ENCODE data around the gene CLCN5. TPM values are rescaled to one million over a fixed set of nuclear protein-coding genes. Genes with fewer than 3 reads are reported as not detected.
A peak's percentile ranks its signal among the peaks of the same experiment; 100 is the strongest.

Gene CLCN5
- total and polyA plus RNA-seq, 2 of the 13 experiments (the other 11 are each of a cell fraction or from before 2014, with no cell fraction given), result 7.8 to 27.3 TPM

DNA sequence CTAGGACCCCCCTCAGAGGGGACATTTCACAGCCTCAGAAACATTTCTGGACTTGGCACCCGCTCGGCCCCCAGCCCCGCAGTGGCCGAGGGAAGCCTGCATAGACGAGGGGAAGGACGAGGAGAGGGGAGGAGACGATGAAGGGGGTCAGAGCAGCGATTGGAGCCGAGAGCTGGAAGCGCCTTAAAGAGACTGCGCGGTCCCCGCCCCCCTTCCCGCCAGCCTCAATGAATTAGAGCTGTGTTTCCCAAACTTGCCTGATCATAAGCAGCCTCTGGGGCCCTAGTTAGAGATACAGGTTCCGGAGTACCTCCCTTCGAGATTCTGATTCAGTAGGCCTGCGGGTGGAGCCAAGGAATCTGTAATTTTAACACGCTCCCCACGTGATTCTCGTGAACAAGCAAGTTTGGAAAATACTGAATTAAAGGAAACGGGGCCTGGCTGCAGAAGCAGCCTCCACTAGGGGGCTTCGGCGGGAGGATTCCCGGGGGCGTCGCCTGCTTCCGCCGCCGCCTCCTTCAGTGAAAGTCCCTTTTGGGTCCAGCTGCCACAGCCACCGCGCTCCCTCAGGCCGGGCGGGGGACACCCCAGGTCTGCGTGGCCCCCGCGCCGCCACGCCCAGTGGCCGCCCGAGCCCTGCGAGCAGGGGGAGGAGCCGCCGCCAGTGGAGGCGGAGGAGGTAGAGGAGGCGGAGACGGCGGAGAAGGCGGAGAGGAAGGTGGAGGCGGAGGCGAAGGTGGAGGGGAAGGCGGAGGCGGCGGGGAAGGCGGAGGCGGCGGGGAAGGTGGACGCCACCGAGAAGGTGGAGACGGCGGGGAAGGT, 43.4 kb upstream of the CLCN5 start, which contains the start of gene USP27X (continued):
- TF ChIP-seq ZNF740 (CRISPR knock-in tag; IDR thresholded peaks at IDR 0.05), result no peak
- no peak for TF ChIP-seq ZNF569 (CRISPR knock-in tag; IDR thresholded peaks at IDR 0.05; ENCODE audit: borderline replicate concordance)
- no peak; the same call in 1 of the 2 replicates for TF ChIP-seq ZNF430 (CRISPR knock-in tag; IDR thresholded peaks at IDR 0.05)
- no peak for TF ChIP-seq GPBP1L1 (CRISPR knock-in tag; IDR thresholded peaks at IDR 0.05)
- TF ChIP-seq, protein P1, sequence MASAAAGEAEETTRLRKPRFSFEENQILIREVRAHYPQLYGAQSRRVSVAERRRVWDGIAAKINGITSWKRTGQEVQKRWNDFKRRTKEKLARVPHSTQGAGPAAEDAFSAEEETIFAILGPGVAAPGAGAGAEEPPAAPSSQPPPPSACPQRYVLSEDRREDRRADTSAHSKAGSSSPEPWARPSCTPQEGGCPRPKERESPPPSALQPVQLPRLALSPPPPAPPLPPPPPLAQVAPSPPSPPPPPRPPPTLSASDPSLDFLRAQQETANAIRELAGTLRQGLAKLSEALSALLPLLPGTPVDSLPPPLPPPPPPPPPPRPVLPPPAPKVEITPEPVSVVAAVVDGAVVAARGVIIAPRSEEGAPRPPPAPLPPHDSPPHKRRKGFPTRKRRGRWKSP (CRISPR knock-in tag; IDR thresholded peaks at IDR 0.05), result no peak
- no peak for TF ChIP-seq FOXJ3 (CRISPR knock-in tag; IDR thresholded peaks at IDR 0.05; ENCODE audit: borderline replicate concordance)
- TF ChIP-seq, protein P2, sequence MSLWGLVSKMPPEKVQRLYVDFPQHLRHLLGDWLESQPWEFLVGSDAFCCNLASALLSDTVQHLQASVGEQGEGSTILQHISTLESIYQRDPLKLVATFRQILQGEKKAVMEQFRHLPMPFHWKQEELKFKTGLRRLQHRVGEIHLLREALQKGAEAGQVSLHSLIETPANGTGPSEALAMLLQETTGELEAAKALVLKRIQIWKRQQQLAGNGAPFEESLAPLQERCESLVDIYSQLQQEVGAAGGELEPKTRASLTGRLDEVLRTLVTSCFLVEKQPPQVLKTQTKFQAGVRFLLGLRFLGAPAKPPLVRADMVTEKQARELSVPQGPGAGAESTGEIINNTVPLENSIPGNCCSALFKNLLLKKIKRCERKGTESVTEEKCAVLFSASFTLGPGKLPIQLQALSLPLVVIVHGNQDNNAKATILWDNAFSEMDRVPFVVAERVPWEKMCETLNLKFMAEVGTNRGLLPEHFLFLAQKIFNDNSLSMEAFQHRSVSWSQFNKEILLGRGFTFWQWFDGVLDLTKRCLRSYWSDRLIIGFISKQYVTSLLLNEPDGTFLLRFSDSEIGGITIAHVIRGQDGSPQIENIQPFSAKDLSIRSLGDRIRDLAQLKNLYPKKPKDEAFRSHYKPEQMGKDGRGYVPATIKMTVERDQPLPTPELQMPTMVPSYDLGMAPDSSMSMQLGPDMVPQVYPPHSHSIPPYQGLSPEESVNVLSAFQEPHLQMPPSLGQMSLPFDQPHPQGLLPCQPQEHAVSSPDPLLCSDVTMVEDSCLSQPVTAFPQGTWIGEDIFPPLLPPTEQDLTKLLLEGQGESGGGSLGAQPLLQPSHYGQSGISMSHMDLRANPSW (CRISPR knock-in tag; IDR thresholded peaks at IDR 0.05; ENCODE audit: borderline replicate concordance), result no peak
- TF ChIP-seq NFIC (IDR thresholded peaks at IDR 0.05; ENCODE audit: low read length), result no peak
- TF ChIP-seq ZNF547 (CRISPR knock-in tag; IDR thresholded peaks at IDR 0.05), result 0 out of 2 replicates have a peak, but pooled peaks have one; percentile 25
- no peak for TF ChIP-seq ZNF788 (CRISPR knock-in tag; IDR thresholded peaks at IDR 0.05; ENCODE audit: borderline replicate concordance)
- no peak for TF ChIP-seq HNRNPUL1 (IDR thresholded peaks at IDR 0.05; ENCODE audit: low read depth, low read length)
- TF ChIP-seq ZNF225 (CRISPR knock-in tag; IDR thresholded peaks at IDR 0.05), result no peak
- TF ChIP-seq THAP11 (CRISPR knock-in tag; IDR thresholded peaks at IDR 0.05), result no peak
- TF ChIP-seq ZFYVE20 (CRISPR knock-in tag; IDR thresholded peaks at IDR 0.05; ENCODE audit: borderline replicate concordance, low read depth), result no peak
